A549 (cell line): ENCODE data around the gene HMGCL. TPM values are rescaled to one million over a fixed set of nuclear protein-coding genes. Genes with fewer than 3 reads are reported as not detected.

ENCODE experiments used
- ATAC-seq, 2 experiments: fragments of 200-7000 bp in 1 of 2; fragments of >200 bp in 1 of 2; cut with Nextera tagmentation in 1 of 2; cut with Tn5 transposase in 1 of 2; 3 replicates each; pipeline versions ENCODE4 v1.8.0 to v1.9.1; 2018 to 2020; ENCODE audit warnings: mild to moderate bottlenecking in 1 of 2, moderate library complexity in 1 of 2
- CTCF ChIA-PET: fragments of 300-600 bp; sonication (Branson Sonifier 250); formaldehyde crosslinking; extraction: SDS; loops from one replicate; lab custom pipeline; 2021; ENCODE audit warnings: antibody characterized with exemption, inconsistent platforms; lab: Yijun Ruan, JAX
- POLR2A ChIA-PET: fragments of 350-600 bp; formaldehyde crosslinking; extraction: SDS; loops from one replicate; lab custom pipeline; 2021; ENCODE audit warnings: antibody characterized with exemption, inconsistent platforms; lab: Yijun Ruan, JAX
- DNase-seq, 2 experiments: peaks; one replicate each; pipeline versions ENCODE4 v3.0.0 to v3.0.0-alpha.2; 2011 to 2016; ENCODE audit warnings: low read depth in 1 of 2, low spot score in 1 of 2
- FAIRE-seq: peaks from 2 replicates; lab custom pipeline; 2011; peaks lifted over from hg19 to GRCh38; lab: Jason Lieb, UNC
- H3K27ac ChIP-seq, 2 experiments: fragments of >200 bp; sonication (Bioruptor Twin); formaldehyde crosslinking; 3 replicates each; pipeline ENCODE4 v1.5.1; 2016 to 2017
- H3K4me1 ChIP-seq: fragments of >200 bp; sonication (Bioruptor Twin); formaldehyde crosslinking; 3 replicates; pipeline ENCODE4 v1.6.1; 2016
- H3K4me2 ChIP-seq: fragments of >200 bp; sonication (Bioruptor Twin); formaldehyde crosslinking; 3 replicates; pipeline ENCODE4 v1.6.1; 2016
- H3K4me3 ChIP-seq: fragments of >200 bp; sonication (Bioruptor Twin); formaldehyde crosslinking; 3 replicates; pipeline ENCODE4 v1.5.1; 2016
- H3K9me3 ChIP-seq: fragments of >200 bp; sonication (Bioruptor Twin); formaldehyde crosslinking; 3 replicates; pipeline ENCODE4 v1.6.1; 2016
- CBX8 ChIP-seq: fragments of 200-600 bp; sonication (generic); IDR thresholded peaks from 2 replicates; pipeline ENCODE4 v1.6.1; 2016
- CEBPB ChIP-seq, 2 experiments: fragments of >200 bp in 1 of 2; sonication (Bioruptor Twin) in 1 of 2; formaldehyde crosslinking in 1 of 2; IDR thresholded peaks; 2 replicates each; pipeline ENCODE4 v1.6.1; 2012 to 2016
- CHD2 ChIP-seq: fragments of 150-350 bp; IDR thresholded peaks from 2 replicates; pipeline ENCODE4 v1.6.1; 2014; ENCODE audit warnings: low read length; ENCODE audit not compliant: partially characterized antibody
- CHD4 ChIP-seq: fragments of 200-600 bp; sonication (generic); IDR thresholded peaks from 2 replicates; pipeline ENCODE4 v1.6.1; 2016; ENCODE audit warnings: antibody characterized with exemption, mild to moderate bottlenecking, borderline replicate concordance
- E2F6 ChIP-seq: IDR thresholded peaks from 2 replicates; pipeline ENCODE4 v1.6.1; 2012; ENCODE audit warnings: low read depth, borderline replicate concordance
- EHMT2 ChIP-seq: fragments of 200-600 bp; sonication (generic); IDR thresholded peaks from 2 replicates; pipeline ENCODE4 v1.6.1; 2016; ENCODE audit warnings: antibody characterized with exemption, low read depth, mild to moderate bottlenecking, moderate library complexity
- FOXS1 ChIP-seq: fragments of 250-450 bp; sonication (Bioruptor Pico); IDR thresholded peaks from 2 replicates; pipeline ENCODE4 v1.5.0; 2020; ENCODE audit warnings: mild to moderate bottlenecking, moderate library complexity
- HOXB13 ChIP-seq: fragments of 250-450 bp; sonication (Bioruptor Pico); IDR thresholded peaks from 2 replicates; pipeline ENCODE4 v1.5.0; 2020; ENCODE audit warnings: low read depth, mild to moderate bottlenecking, moderate library complexity
- HOXB5 ChIP-seq: fragments of 250-450 bp; sonication (Bioruptor Pico); IDR thresholded peaks from 2 replicates; pipeline ENCODE4 v1.5.0; 2020; ENCODE audit warnings: mild to moderate bottlenecking, moderate library complexity
- JUN ChIP-seq, 2 experiments: fragments of >200 bp; sonication (Bioruptor Twin); formaldehyde crosslinking; IDR thresholded peaks; 2 replicates in 1 of 2; 3 replicates in 1 of 2; pipeline ENCODE4 v1.6.1; 2016 to 2017
- MAFK ChIP-seq: fragments of 450-650 bp; IDR thresholded peaks from 2 replicates; pipeline ENCODE4 v1.6.1; 2014; ENCODE audit not compliant: partially characterized antibody
- POLR2A ChIP-seq: IDR thresholded peaks from 2 replicates; pipeline ENCODE4 v1.6.1; 2012; ENCODE audit warnings: mild to moderate bottlenecking, low read length
- RCOR1 ChIP-seq: fragments of 150-350 bp; IDR thresholded peaks from 2 replicates; pipeline ENCODE4 v1.6.1; 2014; ENCODE audit warnings: antibody characterized with exemption, low read length, low read depth
- REST ChIP-seq: fragments of 200-600 bp; sonication (generic); IDR thresholded peaks from 2 replicates; pipeline ENCODE4 v1.6.1; 2016; ENCODE audit warnings: antibody characterized with exemption, mild to moderate bottlenecking, moderate library complexity
- SREBF2 ChIP-seq: fragments of 450-650 bp; IDR thresholded peaks from 2 replicates; pipeline ENCODE4 v1.6.1; 2014; ENCODE audit warnings: mild to moderate bottlenecking, moderate library complexity
- TFCP2L1 ChIP-seq: fragments of 250-450 bp; sonication (Bioruptor Pico); IDR thresholded peaks from 2 replicates; pipeline ENCODE4 v1.5.0; 2021; ENCODE audit warnings: mild to moderate bottlenecking
- USF2 ChIP-seq: fragments of 450-650 bp; IDR thresholded peaks from 2 replicates; pipeline ENCODE4 v1.6.1; 2014; ENCODE audit warnings: antibody characterized with exemption
- WGBS: methylation state at CpG from one replicate; pipeline ENCODE4 v1.1.6; 2017; ENCODE audit errors: missing lambda C conversion rate; 5-methylcytosine and 5-hydroxymethylcytosine counted together
- polyA plus RNA-seq, 4 experiments: library from polyadenylated mRNA; depleted of rRNA in 3 of 4; stranded (reverse); fragments of >200 nt; fragmentation: RNase III in 1 of 4; extraction: RNeasy Plus Mini Kit Qiagen cat#74134 plus additional on column Dnase treatment in 1 of 4; gene quantifications; 2 replicates in 3 of 4; 3 replicates in 1 of 4; pipeline ENCODE4 v1.2.3, GENCODE V29; 2011 to 2017
- TF ChIP-seq, protein P1 (sequence below): fragments of 250-450 bp; sonication (Bioruptor Pico); IDR thresholded peaks from 2 replicates; pipeline ENCODE4 v1.5.0; 2020; ENCODE audit warnings: low read depth, mild to moderate bottlenecking, moderate library complexity
- TF ChIP-seq, protein P2 (sequence below): IDR thresholded peaks from 2 replicates; pipeline ENCODE4 v1.6.1; 2012
- TF ChIP-seq, protein P3 (sequence below): IDR thresholded peaks from 2 replicates; pipeline ENCODE4 v1.6.1; 2012
- TF ChIP-seq, protein P4 (sequence below): fragments of >200 bp; sonication (Bioruptor Twin); formaldehyde crosslinking; IDR thresholded peaks from 2 replicates; pipeline ENCODE4 v1.6.1; 2016

The HMGCL gene
- polyA plus RNA-seq, 2 of the 4 experiments (the other 2 are of a cell fraction) = 11.5 to 18.0 TPM

DNA sequence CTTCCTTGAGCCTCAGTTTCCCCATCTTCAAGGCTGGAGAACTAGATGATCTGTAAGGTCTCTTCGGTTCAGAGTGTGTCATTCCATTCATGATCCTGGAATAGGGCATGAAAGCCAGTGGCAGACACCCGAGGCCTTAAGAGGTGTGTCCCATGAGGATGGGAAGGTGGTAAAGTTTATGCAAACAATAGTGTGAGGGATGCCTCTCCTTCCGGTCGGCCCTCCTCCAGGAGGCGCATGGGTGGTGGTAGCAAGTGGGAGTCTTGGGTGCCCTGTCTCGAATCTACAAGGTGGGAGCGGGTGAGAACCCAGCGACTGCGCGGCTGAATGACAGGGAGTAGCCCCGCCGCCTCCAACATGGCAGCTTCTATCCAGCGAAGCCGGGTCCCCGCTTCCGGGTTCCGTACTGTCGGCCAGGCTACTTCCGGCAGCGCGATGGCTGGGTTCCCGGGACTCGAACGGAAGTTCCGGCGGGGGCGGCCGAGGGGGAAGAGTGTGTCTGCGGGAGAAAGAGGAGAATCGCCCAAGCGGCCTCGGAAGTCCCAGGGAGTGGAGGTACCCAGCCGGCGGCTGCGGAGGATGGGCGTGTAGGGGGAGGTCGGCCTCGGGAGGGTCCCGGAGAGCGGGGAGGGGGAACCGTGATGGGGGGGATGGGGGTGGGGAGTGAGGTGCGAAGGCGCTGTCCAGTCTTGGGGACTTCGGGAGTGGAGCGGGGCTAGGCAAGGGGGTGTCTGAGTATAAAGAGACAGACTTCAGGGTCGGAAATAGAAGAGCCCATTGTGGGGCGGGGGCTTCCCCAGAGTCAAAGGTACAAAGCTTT, 34.3 kb downstream of the HMGCL start, which contains the start of gene LYPLA2:
LYPLA2 (plus strand) TSS at position 450 of the 820 bp plus-strand sequence. CDS start 1,538 bp downstream, outside the sequence.
- ATAC-seq = peak; percentile 81 to 90
- H3K9me3 ChIP-seq = no peaks in the 10 kb centered on the region
- DNase-seq = peak; percentile 83
- WGBS = 0% methylated on average over 12 of the region's 47 CpGs
- peak within 1 kb of the TSS; percentile 97 for H3K4me2 ChIP-seq
- peak within 1 kb of the TSS; percentile 93 to 98 for H3K27ac ChIP-seq
- peak within 1 kb of the TSS; percentile 87 for H3K4me3 ChIP-seq
- ChIA-PET POLR2A (interaction anchor here (0.7 to 2.5 kb wide), 4 partner anchors 10 to 99 kb away, joined by 3 to 19 read pairs (median 7); partner anchors contain the start of genes GALE, PITHD1 and RPL11), CTCF (interaction anchor here (0.6 to 2.3 kb wide), 6 partner anchors 12 to 126 kb away, joined by 3 to 8 read pairs (median 4); partner anchors contain the start of gene PITHD1)
- TF ChIP-seq, protein P1, sequence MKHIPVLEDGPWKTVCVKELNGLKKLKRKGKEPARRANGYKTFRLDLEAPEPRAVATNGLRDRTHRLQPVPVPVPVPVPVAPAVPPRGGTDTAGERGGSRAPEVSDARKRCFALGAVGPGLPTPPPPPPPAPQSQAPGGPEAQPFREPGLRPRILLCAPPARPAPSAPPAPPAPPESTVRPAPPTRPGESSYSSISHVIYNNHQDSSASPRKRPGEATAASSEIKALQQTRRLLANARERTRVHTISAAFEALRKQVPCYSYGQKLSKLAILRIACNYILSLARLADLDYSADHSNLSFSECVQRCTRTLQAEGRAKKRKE (CRISPR knock-in tag) = no peak
- TF ChIP-seq CHD4 = no peak
- TF ChIP-seq JUN (IDR thresholded peaks at IDR 0.05) = peak in 1 of 2 experiments; percentile 71; a peak in 3 of 5 replicates
- no peak for TF ChIP-seq USF2
- peak; percentile 28; the same call in 1 of the 2 replicates for TF ChIP-seq POLR2A
- no peak for TF ChIP-seq FOXS1
- TF ChIP-seq, protein P2, sequence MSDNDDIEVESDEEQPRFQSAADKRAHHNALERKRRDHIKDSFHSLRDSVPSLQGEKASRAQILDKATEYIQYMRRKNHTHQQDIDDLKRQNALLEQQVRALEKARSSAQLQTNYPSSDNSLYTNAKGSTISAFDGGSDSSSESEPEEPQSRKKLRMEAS = peak; percentile 57
- peak; percentile 31; the same call in 1 of the 2 replicates for TF ChIP-seq E2F6
- TF ChIP-seq, protein P3, sequence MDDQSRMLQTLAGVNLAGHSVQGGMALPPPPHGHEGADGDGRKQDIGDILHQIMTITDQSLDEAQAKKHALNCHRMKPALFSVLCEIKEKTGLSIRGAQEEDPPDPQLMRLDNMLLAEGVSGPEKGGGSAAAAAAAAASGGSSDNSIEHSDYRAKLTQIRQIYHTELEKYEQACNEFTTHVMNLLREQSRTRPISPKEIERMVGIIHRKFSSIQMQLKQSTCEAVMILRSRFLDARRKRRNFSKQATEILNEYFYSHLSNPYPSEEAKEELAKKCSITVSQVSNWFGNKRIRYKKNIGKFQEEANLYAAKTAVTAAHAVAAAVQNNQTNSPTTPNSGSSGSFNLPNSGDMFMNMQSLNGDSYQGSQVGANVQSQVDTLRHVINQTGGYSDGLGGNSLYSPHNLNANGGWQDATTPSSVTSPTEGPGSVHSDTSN = peak; percentile 16; the same call in 1 of the 2 replicates
- no peak for FAIRE-seq
- peaks cover 40% of the 10 kb centered on the region for H3K4me1 ChIP-seq

DNA sequence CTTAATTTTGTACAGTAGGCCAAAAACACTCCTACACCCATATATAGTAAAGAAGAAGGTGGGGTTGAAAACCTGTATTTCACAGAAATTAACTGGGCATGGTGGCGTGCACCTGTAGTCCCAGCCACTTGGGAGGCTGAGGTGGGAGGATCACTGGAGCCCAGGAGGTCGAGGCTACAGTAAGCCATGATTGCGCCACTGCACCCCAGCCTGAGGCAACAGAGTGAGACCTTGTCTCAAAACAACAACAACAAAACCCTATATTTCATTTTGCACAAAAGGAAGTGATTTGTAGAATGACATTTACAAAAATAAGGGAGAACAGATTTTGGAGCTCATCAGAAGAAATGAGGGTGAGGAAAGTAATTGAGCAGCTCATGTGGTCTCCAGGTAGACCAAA, 36.5 kb downstream of the HMGCL start:
- DNase-seq (no peak), FAIRE-seq (no peak), ATAC-seq (no peak)
- no peaks in the 10 kb centered on the region for H3K9me3 ChIP-seq
- no peak for TF ChIP-seq EHMT2
- TF ChIP-seq CEBPB (IDR thresholded peaks at IDR 0.05) = peak in 1 of 2 experiments; percentile 6; a peak in 1 of 4 replicates
- peaks cover 37% of the 10 kb centered on the region for H3K4me1 ChIP-seq
- H3K4me2 ChIP-seq = peak overlapping the region; percentile 97; the same call in 1 of the 3 replicates
- H3K4me3 ChIP-seq = no peak overlapping the region
- POLR2A ChIA-PET = interaction anchor here (1.1 to 1.4 kb wide), 2 partner anchors 10 kb away, joined by 3 to 8 read pairs; partner anchors contain the start of gene PITHD1
- WGBS = 88% methylated on average over 3 of the region's 3 CpGs
- peak overlapping the region in 1 of 2 experiments; percentile 93; a peak in 1 of 6 replicates for H3K27ac ChIP-seq
- CTCF ChIA-PET = interaction anchor here (0.6 to 1.7 kb wide), 4 partner anchors 8 to 128 kb away, joined by 3 to 6 read pairs (median 4); no protein-coding TSS in a partner anchor

GRCh38 chr1:23787701-23788100, 37.5 kb downstream of the HMGCL start:
- H3K4me2 ChIP-seq = no peak overlapping the region
- ATAC-seq (no peak), FAIRE-seq (no peak), DNase-seq (no peak)
- no peak overlapping the region for H3K4me3 ChIP-seq
- H3K27ac ChIP-seq = no peak overlapping the region
- ChIA-PET CTCF (interaction anchor here (0.7 to 1.7 kb wide), 2 partner anchors 9 to 11 kb away, joined by 5 read pairs; no protein-coding TSS in a partner anchor), POLR2A (interaction anchor here (1.1 kb wide), 1 partner anchor 9 kb away, joined by 3 read pairs; no protein-coding TSS in a partner anchor)
- TF ChIP-seq HOXB5 (CRISPR knock-in tag) (no peak), CEBPB (IDR thresholded peaks at IDR 0.05) (no peak), EHMT2 (no peak), CHD2 (no peak), MAFK (no peak), RCOR1 (no peak), HOXB13 (CRISPR knock-in tag) (no peak), TFCP2L1 (CRISPR knock-in tag) (no peak), JUN (IDR thresholded peaks at IDR 0.05) (no peak), REST (no peak), SREBF2 (no peak), CBX8 (no peak)
- TF ChIP-seq, protein P3 = no peak
- TF ChIP-seq, protein P4, sequence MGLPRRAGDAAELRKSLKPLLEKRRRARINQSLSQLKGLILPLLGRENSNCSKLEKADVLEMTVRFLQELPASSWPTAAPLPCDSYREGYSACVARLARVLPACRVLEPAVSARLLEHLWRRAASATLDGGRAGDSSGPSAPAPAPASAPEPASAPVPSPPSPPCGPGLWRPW = no peak
- no peaks in the 10 kb centered on the region for H3K9me3 ChIP-seq
- H3K4me1 ChIP-seq = peaks cover 27% of the 10 kb centered on the region
- WGBS = 91% methylated on average over 3 of the region's 3 CpGs
